Cardiac muscle cell (in vitro differentiated cells and primary cell): ENCODE measurements around the gene ARHGEF25. TPM values are rescaled to one million over a fixed set of nuclear protein-coding genes. Genes with fewer than 3 reads are reported as not detected.

ENCODE experiments used
- DNase-seq, 2 donors: peaks; one replicate each; pipeline versions ENCODE4 v3.0.0 to v3.0.0-alpha.2; 2010 to 2017; ENCODE audit warnings: low read depth in 1 of 2, low spot score in 1 of 2
- H3K27ac ChIP-seq: fragments of 200-600 bp; sonication (generic); 2 replicates; pipeline ENCODE4 v1.5.1; 2016
- H3K27me3 ChIP-seq: fragments of 200-600 bp; sonication (generic); 2 replicates; pipeline ENCODE4 v1.6.0; 2016; ENCODE audit warnings: control low read depth
- H3K36me3 ChIP-seq: fragments of 200-600 bp; sonication (generic); 2 replicates; pipeline ENCODE4 v1.5.1; 2016; ENCODE audit warnings: control low read depth
- H3K4me1 ChIP-seq: fragments of 200-600 bp; sonication (generic); 2 replicates; pipeline ENCODE4 v1.8.1; 2017; ENCODE audit warnings: low read depth, mild to moderate bottlenecking, mixed run types
- H3K4me3 ChIP-seq: fragments of 200-600 bp; sonication (generic); 2 replicates; pipeline ENCODE4 v1.5.1; 2016; ENCODE audit warnings: mild to moderate bottlenecking
- H3K9me3 ChIP-seq: fragments of 200-600 bp; sonication (generic); 2 replicates; pipeline ENCODE4 v1.5.1; 2017; ENCODE audit warnings: low read depth, mild to moderate bottlenecking, control low read depth
- polyA plus RNA-seq: library from polyadenylated mRNA; unstranded; fragments of >200 nt; fragmentation: Nextera tagmentation; extraction: Ambion mirVana; gene quantifications from 2 replicates; pipeline ENCODE4 v1.2.1, GENCODE V29; 2016
- total RNA-seq: library from RNA; depleted of rRNA; stranded (reverse); fragments of >200 nt; gene quantifications from 2 replicates; pipeline ENCODE4 v1.2.3, GENCODE V29; 2016
- TF ChIP-seq, protein P1 (sequence below): IDR thresholded peaks from 2 replicates; pipeline ENCODE4 v1.5.1; 2012; ENCODE audit warnings: low read depth, mild to moderate bottlenecking, low read length

ARHGEF25 gene
- total and polyA plus RNA-seq, 2 experiments from 2014 or later, result 2.0 to 38.6 TPM

DNA sequence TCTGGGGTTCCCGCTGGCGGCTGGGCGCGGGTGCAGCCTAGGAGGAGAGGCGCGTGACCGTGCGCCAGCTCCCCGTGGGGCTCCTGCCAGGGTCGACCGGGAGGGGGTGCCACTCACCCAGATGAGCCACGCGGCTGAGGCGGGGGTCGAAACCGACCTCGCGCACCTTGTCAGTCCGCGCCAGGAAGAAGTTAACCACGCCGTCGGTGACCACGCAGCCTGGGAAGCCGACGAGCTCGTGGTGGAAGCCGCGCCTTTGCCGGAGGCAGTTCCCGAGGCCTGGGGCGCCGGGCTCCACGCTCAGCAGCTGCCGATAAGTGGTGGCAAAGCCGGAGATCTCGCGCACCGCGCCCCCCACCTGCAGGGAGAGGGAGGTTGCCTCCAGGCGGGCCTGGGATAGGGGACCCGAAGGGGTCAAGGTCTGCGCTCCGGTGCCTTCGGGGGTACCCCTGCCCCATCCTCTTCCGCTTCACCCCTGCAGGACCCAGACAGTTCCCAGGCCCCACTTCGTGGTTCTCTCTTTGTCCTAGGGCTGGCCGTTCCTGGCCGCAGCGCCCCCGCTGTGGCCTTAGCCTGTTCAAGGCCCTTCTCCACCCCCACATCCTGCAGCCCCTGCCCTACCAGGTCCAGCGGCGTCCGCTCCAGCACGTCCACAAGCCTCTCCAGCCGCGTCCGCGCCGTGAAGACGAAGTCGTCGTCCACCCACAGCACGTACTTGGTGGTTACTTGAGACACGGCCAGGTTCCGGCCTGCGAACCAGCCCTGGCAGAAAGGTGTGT is 16.5 kb downstream of the ARHGEF25 start:
- no peak overlapping the region for H3K4me3 ChIP-seq
- H3K36me3 ChIP-seq, result no peaks in the 10 kb centered on the region
- H3K27ac ChIP-seq, result no peak overlapping the region
- DNase-seq, result no peak
- no peaks in the 10 kb centered on the region for H3K4me1 ChIP-seq
- H3K9me3 ChIP-seq, result no peaks in the 10 kb centered on the region
- peaks cover 100% of the 10 kb centered on the region for H3K27me3 ChIP-seq
- TF ChIP-seq, protein P1, sequence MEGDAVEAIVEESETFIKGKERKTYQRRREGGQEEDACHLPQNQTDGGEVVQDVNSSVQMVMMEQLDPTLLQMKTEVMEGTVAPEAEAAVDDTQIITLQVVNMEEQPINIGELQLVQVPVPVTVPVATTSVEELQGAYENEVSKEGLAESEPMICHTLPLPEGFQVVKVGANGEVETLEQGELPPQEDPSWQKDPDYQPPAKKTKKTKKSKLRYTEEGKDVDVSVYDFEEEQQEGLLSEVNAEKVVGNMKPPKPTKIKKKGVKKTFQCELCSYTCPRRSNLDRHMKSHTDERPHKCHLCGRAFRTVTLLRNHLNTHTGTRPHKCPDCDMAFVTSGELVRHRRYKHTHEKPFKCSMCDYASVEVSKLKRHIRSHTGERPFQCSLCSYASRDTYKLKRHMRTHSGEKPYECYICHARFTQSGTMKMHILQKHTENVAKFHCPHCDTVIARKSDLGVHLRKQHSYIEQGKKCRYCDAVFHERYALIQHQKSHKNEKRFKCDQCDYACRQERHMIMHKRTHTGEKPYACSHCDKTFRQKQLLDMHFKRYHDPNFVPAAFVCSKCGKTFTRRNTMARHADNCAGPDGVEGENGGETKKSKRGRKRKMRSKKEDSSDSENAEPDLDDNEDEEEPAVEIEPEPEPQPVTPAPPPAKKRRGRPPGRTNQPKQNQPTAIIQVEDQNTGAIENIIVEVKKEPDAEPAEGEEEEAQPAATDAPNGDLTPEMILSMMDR, result peak; percentile 12

DNA sequence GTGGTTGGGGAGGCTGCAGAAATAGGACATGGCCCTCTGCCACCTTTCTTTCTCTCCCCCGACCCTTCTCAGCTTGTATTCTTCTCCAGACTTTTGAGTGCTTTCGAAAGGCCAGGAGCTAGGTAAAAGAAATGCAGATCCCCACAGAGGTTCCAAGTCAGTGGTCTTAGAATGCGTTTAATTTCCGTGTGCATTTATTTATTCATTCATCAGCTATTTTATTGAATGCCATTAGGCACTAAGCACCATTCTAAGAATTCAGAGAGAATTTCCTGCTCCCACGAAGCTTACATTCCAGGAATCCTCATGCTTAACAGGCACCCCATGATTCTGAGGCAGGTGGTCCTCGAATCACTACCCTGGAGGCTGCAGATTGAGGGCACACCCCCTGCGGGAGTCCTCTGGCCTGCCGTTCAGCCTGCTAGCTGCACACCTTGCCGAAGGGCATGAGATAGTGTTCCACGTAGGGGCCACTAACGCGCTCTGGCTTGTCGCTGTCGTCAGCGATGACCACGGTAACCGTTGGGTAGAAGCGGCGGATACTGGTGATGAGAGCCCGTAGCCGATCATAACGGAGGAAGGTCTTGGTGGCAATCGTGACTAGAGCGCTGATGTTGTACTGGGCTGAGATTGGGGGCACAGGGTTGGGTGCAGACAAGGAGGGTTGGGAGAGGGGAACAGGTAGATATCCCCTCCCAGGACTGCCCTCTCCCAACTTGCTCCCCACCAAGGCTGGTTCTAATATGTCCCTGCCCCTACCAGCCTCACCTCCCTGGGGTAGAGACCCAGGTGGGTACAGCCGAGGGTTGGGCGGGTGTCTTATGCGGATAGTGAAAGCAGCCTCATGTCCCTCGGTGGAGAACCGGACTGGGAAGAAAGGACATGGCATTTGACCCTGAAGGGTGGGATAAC is 17.3 kb downstream of the ARHGEF25 start:
- H3K4me1 ChIP-seq, result no peaks in the 10 kb centered on the region
- H3K27ac ChIP-seq, result no peak overlapping the region
- TF ChIP-seq, protein P1, result no peak
- DNase-seq, result no peak
- no peaks in the 10 kb centered on the region for H3K36me3 ChIP-seq
- H3K4me3 ChIP-seq, result no peak overlapping the region
- H3K27me3 ChIP-seq, result peaks cover 100% of the 10 kb centered on the region
- H3K9me3 ChIP-seq, result no peaks in the 10 kb centered on the region

DNA sequence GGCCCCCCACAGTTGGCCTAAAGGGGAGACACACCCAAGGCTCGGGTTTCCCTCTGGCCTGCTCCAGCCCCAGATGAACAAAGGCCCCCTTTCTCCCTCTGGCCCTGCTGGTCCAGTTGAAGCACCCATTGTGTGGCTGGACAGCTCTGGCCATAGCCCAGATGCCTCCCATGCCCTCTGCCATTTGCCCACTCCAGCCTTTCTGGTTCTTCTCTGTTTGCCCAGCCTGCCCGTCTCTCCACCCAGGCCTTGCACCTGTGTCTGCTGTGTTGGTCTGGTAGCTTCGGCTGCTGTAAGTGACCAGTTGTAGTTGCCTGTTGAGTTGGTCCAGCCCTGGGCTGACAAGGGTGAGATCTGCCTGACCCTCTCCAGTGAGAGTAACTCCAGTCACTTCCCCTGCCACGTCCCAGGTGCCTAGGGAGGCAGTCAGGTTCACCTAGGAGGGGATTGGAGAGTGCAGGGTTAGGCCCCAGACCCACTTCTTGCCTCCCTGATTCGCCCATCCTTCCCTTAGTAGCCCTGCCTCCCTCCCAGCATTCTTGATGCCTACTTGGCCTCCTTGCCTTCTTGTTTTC is 18.7 kb downstream of the ARHGEF25 start:
- no peak overlapping the region for H3K27ac ChIP-seq
- TF ChIP-seq, protein P1, result no peak
- DNase-seq, result no peak
- H3K27me3 ChIP-seq, result peaks cover 100% of the 10 kb centered on the region
- no peak overlapping the region for H3K4me3 ChIP-seq
- H3K36me3 ChIP-seq, result no peaks in the 10 kb centered on the region
- no peaks in the 10 kb centered on the region for H3K4me1 ChIP-seq
- no peaks in the 10 kb centered on the region for H3K9me3 ChIP-seq

DNA sequence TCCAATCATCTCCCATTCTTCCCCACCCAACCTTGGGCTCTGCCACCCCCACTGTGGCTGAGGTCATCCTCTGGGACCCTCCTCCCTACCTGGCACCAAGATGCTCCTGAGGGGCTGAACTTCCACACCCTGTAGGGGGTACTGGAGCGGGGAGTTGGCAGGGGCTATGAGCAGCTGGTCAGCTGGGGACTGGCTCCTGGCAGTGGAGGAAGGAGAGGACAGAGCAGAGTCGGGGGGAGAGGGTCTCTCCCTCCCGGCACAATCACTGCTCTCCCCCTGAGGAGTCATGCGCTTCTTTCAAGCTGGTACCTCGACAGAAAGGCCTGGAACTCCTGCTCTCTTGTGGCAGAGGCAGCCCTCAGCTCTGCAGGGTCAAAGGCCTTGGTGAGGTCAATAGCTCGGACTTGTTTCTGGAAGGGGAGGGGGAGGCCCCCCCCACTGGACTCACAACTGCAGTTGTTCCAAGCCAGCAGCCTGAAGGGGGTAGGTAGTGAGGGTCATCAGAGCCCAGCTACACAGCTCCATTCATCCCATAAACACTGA is 19.7 kb downstream of the ARHGEF25 start:
- H3K4me3 ChIP-seq, result no peak overlapping the region
- no peaks in the 10 kb centered on the region for H3K36me3 ChIP-seq
- H3K27me3 ChIP-seq, result peaks cover 100% of the 10 kb centered on the region
- no peaks in the 10 kb centered on the region for H3K9me3 ChIP-seq
- TF ChIP-seq, protein P1, result no peak
- DNase-seq, result no peak
- no peaks in the 10 kb centered on the region for H3K4me1 ChIP-seq
- H3K27ac ChIP-seq, result no peak overlapping the region

DNA sequence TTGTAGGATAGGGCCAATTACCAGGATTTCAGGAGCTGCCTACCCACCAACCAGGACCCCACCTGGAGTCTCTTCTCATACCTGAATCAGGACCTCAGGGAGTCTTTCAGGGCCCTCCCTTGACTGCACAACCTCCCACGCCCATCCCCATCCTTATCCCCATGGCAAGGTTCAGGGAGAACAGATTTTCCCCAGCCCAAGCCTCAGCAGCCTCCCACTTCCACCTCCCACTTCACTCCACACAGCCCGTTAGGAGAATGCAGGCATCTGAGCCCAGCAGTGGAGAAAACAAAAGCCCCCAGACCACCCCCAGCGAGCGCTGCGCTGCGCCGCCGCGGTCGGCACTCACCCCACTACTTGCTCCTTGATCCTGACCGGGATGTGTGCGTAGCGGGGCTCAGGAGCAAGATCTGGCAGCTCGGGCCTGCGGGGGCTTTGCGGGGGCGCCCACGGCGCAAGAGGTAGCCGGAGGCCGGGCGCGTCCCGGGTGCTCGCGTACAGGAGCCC is 20.4 kb downstream of the ARHGEF25 start:
- Histone ChIP-seq H3K36me3 (no peaks in the 10 kb centered on the region), H3K27me3 (peaks cover 98% of the 10 kb centered on the region), H3K4me3 (peak overlapping the region; percentile 38), H3K27ac (no peak overlapping the region), H3K9me3 (no peaks in the 10 kb centered on the region), H3K4me1 (no peaks in the 10 kb centered on the region)
- TF ChIP-seq, protein P1, result no peak
- no peak for DNase-seq
